Prostate gland (tissue), 2 donors: ENCODE results near the gene RECK. TPM values are rescaled to one million over a fixed set of nuclear protein-coding genes. Genes with fewer than 3 reads are reported as not detected.

Experiments
- DNase-seq: peaks from one replicate; pipeline ENCODE4 v3.0.0-alpha.2; 2019; ENCODE audit warnings: low spot score
- H3K27ac ChIP-seq, 2 donors: fragments of 200-600 bp; sonication (generic); 2 replicates each; pipeline ENCODE4 v1.5.1; 2017 to 2019
- H3K27me3 ChIP-seq: fragments of 200-600 bp; sonication (generic); replicated peaks from 2 replicates; pipeline ENCODE4 v1.5.1; 2019; ENCODE audit not compliant: insufficient read depth
- H3K36me3 ChIP-seq, 2 donors: fragments of 200-600 bp; sonication (generic); 1 replicate in 1 of 2; 2 replicates in 1 of 2; pipeline versions ENCODE4 v1.5.1 to v1.8.1; 2017 to 2019
- H3K4me1 ChIP-seq: fragments of 200-600 bp; sonication (generic); replicated peaks from 2 replicates; pipeline ENCODE4 v1.5.1; 2019
- H3K4me3 ChIP-seq, 2 donors: fragments of 200-600 bp; sonication (generic); 2 replicates each; pipeline ENCODE4 v1.5.1; 2017 to 2019
- H3K9me3 ChIP-seq: fragments of 200-600 bp; sonication (generic); 2 replicates; pipeline ENCODE4 v1.5.1; 2017
- POLR2A ChIP-seq: fragments of 450-650 bp; IDR thresholded peaks from one replicate; pipeline ENCODE4 v1.6.1; 2016; ENCODE audit warnings: antibody characterized with exemption, mild to moderate bottlenecking
- POLR2AphosphoS5 ChIP-seq: sonication (generic); formaldehyde crosslinking; IDR thresholded peaks from one replicate; pipeline ENCODE4 v1.6.1; 2017; ENCODE audit warnings: antibody characterized with exemption
- WGBS: methylation state at CpG from one replicate; pipeline ENCODE4 v1.1.5; 2018; 5-methylcytosine and 5-hydroxymethylcytosine counted together
- intact Hi-C: fragments of 100-400 bp; cut with DNase I; formaldehyde crosslinking; loops from one replicate; pipeline ENCODE4 v1.14.2; 2022
- total RNA-seq, 2 donors: library from RNA; depleted of rRNA; stranded (reverse); fragments of >200 nt; gene quantifications; one replicate each; pipeline ENCODE4 v1.1.0, GENCODE V29; 2016
- TF ChIP-seq, protein P1 (sequence below), 4 experiments: fragments of 200-600 bp in 2 of 4; fragments of 450-650 bp in 2 of 4; sonication (generic) in 2 of 4; IDR thresholded peaks; 1 replicate in 3 of 4; 2 replicates in 1 of 4; pipeline ENCODE4 v1.5.1; 2016 to 2019; ENCODE audit warnings: antibody characterized with exemption in 4 of 4, mild to moderate bottlenecking in 2 of 4, moderate library complexity in 2 of 4

The RECK gene
- total RNA-seq, 2 donors from 2014 or later: 6.1 to 7.7 TPM

DNA sequence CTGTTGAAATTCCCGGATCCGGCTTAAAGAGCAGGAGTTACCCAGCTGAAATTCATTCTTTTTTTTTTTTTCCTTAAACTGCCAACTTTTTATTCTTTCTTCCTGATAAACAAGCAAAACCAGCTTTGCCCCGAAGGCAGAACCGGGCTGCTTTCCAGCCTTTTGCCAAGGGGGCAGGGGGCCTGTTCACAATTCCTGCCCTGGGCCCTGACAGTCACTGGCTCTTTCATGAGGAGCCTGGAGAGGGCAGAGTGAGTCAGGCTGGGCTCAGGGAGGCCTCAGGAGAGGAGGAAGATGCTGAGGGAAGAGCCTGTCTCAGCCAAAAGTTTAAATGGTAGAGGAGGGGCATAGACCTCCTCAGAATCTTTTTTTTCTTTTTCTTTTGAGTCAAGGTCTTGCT lies 104.6 kb downstream of the RECK start:
- H3K4me1 ChIP-seq: peaks cover 5% of the 10 kb centered on the region
- no peaks in the 10 kb centered on the region for H3K9me3 ChIP-seq
- peak; percentile 55 for DNase-seq
- H3K36me3 ChIP-seq: no peaks in the 10 kb centered on the region
- TF ChIP-seq, protein P1, sequence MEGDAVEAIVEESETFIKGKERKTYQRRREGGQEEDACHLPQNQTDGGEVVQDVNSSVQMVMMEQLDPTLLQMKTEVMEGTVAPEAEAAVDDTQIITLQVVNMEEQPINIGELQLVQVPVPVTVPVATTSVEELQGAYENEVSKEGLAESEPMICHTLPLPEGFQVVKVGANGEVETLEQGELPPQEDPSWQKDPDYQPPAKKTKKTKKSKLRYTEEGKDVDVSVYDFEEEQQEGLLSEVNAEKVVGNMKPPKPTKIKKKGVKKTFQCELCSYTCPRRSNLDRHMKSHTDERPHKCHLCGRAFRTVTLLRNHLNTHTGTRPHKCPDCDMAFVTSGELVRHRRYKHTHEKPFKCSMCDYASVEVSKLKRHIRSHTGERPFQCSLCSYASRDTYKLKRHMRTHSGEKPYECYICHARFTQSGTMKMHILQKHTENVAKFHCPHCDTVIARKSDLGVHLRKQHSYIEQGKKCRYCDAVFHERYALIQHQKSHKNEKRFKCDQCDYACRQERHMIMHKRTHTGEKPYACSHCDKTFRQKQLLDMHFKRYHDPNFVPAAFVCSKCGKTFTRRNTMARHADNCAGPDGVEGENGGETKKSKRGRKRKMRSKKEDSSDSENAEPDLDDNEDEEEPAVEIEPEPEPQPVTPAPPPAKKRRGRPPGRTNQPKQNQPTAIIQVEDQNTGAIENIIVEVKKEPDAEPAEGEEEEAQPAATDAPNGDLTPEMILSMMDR (IDR thresholded peaks at IDR 0.05): peak in 2 of 4 experiments; percentile 37 to 51
- TF ChIP-seq POLR2AphosphoS5 (peak; percentile 31), POLR2A (no peak)
- no peaks in the 10 kb centered on the region for H3K27me3 ChIP-seq
- peak overlapping the region; percentile 74 to 80 for H3K27ac ChIP-seq
- H3K4me3 ChIP-seq: no peak overlapping the region
- WGBS: 14% methylated on average over 4 of the region's 4 CpGs
- intact Hi-C loops: no loop called here

DNA sequence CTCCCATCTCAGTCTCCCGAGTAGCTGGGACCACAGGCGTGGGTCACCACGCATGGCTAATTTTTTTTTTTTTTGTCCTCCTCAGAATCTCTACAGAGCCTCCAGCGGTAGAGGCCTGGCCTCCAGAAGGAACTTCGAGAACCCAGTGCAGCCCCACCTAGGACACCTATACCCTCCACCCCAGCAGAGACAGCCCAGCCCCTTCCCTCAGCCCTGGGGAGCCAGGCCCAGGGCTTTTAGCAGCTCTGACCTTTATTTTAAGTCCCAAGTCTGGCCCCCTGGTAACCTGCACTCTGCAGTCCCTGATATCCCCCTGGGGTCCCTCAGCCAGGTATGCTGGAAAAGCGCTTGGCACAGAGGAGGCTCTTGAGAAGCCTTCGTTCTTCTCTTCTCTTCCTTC lies 105.0 kb downstream of the RECK start:
- intact Hi-C loops: loop anchor here (2.0 kb wide), 2 partner anchors 21 to 49 kb away; partner anchors contain the start of gene CLTA
- peaks cover 5% of the 10 kb centered on the region for H3K4me1 ChIP-seq
- no peaks in the 10 kb centered on the region for H3K9me3 ChIP-seq
- DNase-seq: no peak
- no peak overlapping the region for H3K4me3 ChIP-seq
- H3K27me3 ChIP-seq: no peaks in the 10 kb centered on the region
- WGBS: 79% methylated on average over 7 of the region's 7 CpGs
- TF ChIP-seq, protein P1 (IDR thresholded peaks at IDR 0.05): no peak
- TF ChIP-seq POLR2AphosphoS5 (no peak), POLR2A (no peak)
- peak overlapping the region; percentile 74 to 80 for H3K27ac ChIP-seq
- no peaks in the 10 kb centered on the region for H3K36me3 ChIP-seq

DNA sequence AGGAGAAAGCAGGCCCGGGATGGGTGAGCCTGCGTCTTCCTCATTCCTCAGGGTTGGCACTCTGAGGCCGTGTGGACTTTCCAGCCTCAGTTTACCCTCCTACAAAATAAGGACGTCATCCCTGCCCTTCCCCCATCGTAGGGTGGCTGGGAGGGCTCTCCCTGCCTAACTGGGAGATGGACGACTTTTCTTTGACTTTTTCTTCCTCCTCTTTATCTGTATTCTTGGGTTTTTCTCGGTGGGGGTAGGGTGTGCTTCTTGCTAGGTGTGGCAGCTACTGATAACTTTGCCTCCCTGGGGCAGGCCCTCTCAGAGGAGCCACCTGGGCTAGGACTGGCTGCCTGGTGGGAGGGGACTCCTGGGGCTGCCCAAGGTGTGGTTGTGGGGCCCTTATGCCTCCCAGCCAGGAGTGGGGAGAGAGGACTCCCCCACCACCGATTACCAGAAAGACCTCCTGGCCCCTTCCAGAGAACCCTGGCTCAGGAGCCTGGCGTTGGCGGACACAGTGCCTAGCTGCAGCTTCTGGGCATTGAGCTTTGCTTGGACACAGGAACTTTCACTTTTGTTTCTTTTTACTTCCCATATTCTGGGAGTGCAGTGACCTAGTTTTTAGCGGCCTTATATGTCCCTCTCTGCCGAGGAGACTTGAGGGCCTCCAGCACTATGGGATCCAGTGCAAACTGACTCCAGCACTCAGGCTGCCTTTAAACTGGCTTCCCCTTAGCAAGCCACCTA lies 106.0 kb downstream of the RECK start:
- Histone ChIP-seq H3K27ac (peak overlapping the region; percentile 74 to 80), H3K4me3 (no peak overlapping the region), H3K4me1 (peaks cover 5% of the 10 kb centered on the region), H3K36me3 (no peaks in the 10 kb centered on the region), H3K9me3 (no peaks in the 10 kb centered on the region), H3K27me3 (no peaks in the 10 kb centered on the region)
- DNase-seq: no peak
- TF ChIP-seq POLR2AphosphoS5: no peak
- no peak for TF ChIP-seq POLR2A
- TF ChIP-seq, protein P1 (IDR thresholded peaks at IDR 0.05): no peak
- 43% methylated on average over 12 of the region's 12 CpGs for WGBS
- intact Hi-C loops: loop anchor here (2.0 kb wide), 2 partner anchors 20 to 48 kb away; partner anchors contain the start of gene CLTA

DNA sequence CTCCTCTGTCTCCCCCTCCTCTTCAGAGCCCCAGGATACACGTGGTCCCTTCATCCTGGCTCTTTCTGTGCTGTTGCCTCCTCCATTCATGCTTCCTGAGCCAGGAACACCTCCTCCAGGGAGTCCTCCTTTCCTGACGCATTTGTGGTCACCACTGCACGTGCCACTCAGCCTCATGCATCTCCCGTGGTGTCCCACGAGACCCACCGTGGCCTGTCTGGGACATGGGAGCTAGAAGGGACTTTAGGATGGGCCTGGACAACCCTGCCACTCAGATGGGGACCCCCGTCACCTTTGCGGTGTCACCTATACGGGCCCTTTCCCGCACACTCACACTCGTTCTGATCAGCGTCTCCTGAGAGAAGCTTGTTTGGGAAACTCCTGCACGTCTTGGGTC lies 106.5 kb downstream of the RECK start:
- Histone ChIP-seq H3K36me3 (no peaks in the 10 kb centered on the region), H3K9me3 (no peaks in the 10 kb centered on the region), H3K27me3 (no peaks in the 10 kb centered on the region), H3K27ac (peak overlapping the region; percentile 74 to 80), H3K4me1 (peaks cover 5% of the 10 kb centered on the region), H3K4me3 (no peak overlapping the region)
- WGBS: 86% methylated on average over 13 of the region's 13 CpGs
- DNase-seq: no peak
- intact Hi-C loops: loop anchor here (2.0 kb wide), 2 partner anchors 20 to 48 kb away; partner anchors contain the start of gene CLTA
- TF ChIP-seq, protein P1 (IDR thresholded peaks at IDR 0.05): no peak
- TF ChIP-seq POLR2A: no peak
- TF ChIP-seq POLR2AphosphoS5: no peak
